ENCODE results near the gene ROR1.

- TF ChIP-seq CTCF (IDR thresholded peaks at IDR 0.05) (no peak), EZH2 (IDR thresholded peaks at IDR 0.05; ENCODE audit: borderline replicate concordance, insufficient read depth, low read depth, low read length, poor library complexity, severe bottlenecking) (no peak)
These were observed 362 bp upstream of the ROR1 start for GRCh38 chr1:63773496-63773814.
